HG03095 (cell line): ENCODE data around the gene GKN1.
"Not testable (repeated sequence)": the region's sequence is repeated elsewhere in the genome, so short reads cannot be mapped to it uniquely, and the experiment has no call there.

Source experiments
- ATAC-seq: cut with Tn5 transposase; IDR thresholded peaks from one replicate; pipeline ENCODE4 v1.9.1; 2021; ENCODE audit warnings: moderate library complexity; ENCODE audit not compliant: unreplicated experiment

GKN1 gene

GRCh38 chr2:68974251-68974650 lies at the start of gene GKN1:
TSS of gene GKN1 (plus strand) at chr2:68974636. CDS start at chr2:68974678, 42 bp downstream.
- no peak for ATAC-seq

- ATAC-seq = no peak
These were observed 49.0 kb upstream of the GKN1 start for GRCh38 chr2:68925295-68925896.

DNA sequence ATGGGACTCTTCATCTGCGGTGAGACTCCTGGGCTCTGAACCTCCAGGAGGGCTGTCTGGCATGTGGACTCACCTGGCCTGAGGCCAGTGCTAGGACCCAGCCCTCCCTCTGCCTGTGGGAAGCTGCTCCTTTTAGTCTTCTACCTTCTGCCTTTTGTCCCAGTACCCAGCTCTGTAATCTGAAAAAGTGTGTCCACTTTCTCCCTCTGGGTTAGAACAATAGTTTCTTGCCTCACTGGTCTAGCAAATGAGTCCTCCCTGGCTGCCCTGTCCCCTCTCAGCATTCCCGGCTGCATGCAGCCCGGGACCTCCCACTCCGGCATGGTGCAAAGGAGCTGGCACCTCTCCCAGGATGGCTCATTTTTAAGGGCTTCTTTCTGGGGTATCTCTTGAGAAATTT lies 47.6 kb upstream of the GKN1 start:
- no peak for ATAC-seq

- no peak for ATAC-seq
These were observed 43.2 kb upstream of the GKN1 start for GRCh38 chr2:68931149-68931711.

GRCh38 chr2:68931799-68932198 lies 42.6 kb upstream of the GKN1 start:
- no peak for ATAC-seq

DNA sequence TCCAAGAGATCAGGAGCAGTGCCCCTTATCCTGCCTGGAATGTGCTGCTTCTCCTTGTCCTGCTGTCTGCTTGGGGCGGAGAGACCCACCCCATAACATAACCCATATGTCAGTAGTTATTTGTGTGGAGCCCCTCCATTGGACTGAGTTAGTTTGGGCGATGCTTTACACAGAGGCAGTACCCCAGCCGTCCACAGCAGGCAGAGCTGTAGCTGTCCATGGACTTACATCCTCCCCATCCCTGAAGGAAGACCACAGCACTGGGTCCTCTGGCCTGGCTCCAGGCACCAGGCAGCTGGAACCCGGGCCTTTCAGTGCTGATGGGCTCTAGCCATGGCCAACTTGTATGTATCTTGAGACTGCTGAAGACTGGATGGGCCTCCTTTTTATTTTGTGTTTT lies 42.0 kb upstream of the GKN1 start:
- ATAC-seq = no peak

GRCh38 chr2:68934021-68934420 lies 40.4 kb upstream of the GKN1 start:
- ATAC-seq = no peak

GRCh38 chr2:68935471-68935870 lies 39.0 kb upstream of the GKN1 start:
- no peak for ATAC-seq

DNA sequence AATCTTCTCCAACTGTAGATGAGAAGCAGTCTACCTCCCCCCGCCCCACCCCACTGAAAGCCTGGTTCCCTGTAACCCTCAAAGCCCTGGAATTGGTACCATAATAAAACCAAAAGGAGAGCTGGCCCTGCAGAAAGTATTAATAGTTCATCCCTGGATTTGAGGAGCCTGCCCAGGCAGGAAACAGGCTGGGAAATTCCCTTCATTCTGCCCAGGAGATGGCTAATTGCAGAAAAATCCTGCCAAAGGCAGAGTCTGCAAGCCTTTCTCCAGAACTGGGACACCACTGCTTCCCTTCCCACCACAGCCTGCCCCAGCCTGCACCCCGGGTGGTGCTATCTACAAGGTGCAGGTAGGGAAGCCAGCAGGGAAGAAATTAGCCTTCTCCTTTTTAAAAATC lies 38.0 kb upstream of the GKN1 start:
- ATAC-seq = no peak

DNA sequence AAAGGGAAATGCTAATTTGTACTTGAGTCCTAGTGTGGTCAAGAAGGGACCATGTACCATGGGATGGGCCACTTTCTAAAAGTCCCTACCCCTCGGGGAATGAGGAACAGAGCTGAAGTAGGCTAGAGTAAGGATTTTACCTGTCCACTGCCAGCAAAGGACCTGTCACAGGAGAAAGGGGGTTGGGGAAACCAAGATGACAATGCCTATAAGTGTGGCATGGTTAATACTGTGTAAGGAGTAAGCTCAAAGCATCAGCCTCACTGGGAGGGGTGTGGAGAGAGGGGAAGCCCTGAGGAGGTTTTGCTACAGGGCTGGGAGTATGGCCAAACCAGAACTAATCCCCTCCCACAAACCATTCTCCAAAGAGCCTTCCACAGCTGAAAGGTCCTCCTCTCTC lies 37.5 kb upstream of the GKN1 start:
- no peak for ATAC-seq

- no peak for ATAC-seq
These were observed 36.9 kb upstream of the GKN1 start for GRCh38 chr2:68937346-68938055.

GRCh38 chr2:68938938-68939337 lies 35.5 kb upstream of the GKN1 start:
- ATAC-seq = no peak

GRCh38 chr2:68939962-68940361 lies 34.5 kb upstream of the GKN1 start:
- no peak for ATAC-seq

DNA sequence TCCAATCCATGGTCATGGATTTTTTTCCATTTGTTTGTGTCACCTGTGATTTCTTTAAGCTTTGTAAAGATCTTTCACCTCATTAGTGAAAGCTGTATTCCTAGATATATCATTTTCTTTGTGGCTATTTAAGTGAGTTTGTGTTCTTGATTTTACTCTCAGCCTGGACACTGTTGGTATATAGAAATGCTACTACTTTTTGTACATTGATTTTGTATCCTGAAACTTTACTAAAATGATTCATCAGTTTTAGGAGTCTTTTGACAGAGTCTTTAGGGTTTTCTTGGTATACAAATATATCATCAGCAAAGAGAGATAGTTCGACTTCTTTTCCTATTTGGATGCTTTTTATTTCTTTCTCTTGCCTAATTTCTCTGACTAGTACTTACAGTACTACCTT lies 34.1 kb upstream of the GKN1 start:
- ATAC-seq = no peak

DNA sequence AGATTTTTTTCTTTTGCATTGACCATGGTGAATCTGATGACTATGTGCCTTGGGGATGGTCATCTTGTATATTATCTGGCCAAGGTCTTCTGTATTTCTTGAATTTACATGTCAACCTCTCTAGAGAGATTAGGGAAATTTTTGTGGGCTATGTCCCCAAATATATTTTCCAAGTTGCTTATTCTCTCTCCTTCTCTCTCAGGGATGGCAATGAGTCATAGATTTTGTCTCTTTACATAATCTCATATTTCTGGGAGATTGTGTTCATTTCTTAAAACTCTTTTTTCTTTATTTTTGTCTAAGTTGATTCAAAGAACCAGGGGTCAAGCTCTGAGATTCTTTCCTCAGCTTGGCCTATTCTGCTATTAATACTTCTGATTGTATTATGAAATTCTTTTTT lies 31.6 kb upstream of the GKN1 start:
- no peak for ATAC-seq

- ATAC-seq = no peak
These were observed 30.6 kb upstream of the GKN1 start for GRCh38 chr2:68943581-68944568.

- ATAC-seq = no peak
These were observed 28.3 kb upstream of the GKN1 start for GRCh38 chr2:68946117-68946516.

- no peak for ATAC-seq
These were observed 25.7 kb upstream of the GKN1 start for GRCh38 chr2:68948710-68949109.

DNA sequence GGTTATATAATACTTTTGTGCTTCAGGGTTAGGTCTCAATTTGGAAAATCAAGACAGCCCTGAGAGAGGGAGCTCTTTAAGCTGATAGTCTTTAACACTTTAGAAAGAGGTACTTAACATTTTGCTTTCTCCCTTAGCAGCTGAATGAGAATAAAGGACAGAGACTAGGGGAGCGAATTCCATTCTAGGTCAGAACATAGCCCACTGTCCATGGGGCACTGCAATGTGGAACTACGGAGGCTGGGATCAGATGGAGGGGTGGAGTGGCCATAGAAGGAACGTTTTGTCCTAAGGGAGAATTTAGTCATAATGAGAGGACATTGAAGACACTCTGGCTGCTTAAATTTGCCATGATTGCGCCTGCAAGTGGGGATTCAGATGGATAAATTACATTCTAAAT lies 22.5 kb upstream of the GKN1 start:
- ATAC-seq = no peak

DNA sequence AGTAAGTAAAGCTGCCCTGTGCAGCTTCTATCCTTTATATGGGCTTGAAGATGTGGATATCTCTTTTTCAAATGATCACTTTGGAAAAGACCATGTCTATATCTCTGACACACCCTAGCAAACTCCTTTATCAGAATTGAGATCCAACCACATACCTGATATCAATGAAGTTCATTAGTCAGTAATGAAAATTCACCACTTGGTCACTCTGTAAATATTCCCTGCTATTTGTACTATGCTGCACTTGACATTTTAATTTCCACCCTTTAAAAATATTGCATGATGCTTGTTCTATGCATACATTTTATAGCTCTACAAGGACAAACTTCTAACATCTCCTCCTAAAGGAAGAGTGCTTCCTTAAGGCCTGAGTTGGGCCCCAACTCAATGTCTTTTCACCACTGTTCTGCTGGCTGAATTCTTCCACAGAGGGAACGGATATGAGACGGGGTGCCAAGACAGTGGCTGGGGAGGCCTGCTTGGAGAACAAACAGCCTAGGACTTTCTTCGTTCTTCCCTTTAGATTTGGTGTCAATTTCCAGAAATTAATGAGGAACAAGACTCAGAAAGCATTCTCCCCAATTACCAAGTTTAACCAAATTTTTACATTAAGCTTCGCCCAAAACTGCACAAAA lies 21.4 kb upstream of the GKN1 start, which contains the start of gene GKN2:
Gene GKN2 (minus strand): TSS at position 7 of the 635 bp plus-strand sequence. CDS start 32 bp downstream, outside the sequence.
- ATAC-seq = no peak

DNA sequence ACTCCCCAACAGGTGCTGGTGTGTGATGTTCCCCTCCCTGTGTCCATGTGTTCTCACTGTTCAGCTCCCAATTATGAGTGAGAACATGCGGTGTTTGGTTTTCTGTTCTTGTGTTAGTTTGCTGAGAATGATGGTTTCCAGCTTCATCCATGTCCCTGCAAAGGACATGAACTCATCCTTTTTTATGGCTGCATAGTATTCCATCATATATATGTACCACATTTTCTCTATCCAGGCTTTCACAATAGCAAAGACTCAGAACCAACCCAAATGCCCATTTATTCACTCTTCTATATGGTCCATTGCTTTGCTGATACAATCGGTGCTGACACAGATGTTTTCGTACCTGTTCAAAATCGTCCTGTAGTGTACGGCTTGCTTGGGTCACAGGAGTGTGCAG lies 19.0 kb upstream of the GKN1 start:
- ATAC-seq = not testable (repeated sequence)
